AG04450 (cell line): Measurements from ENCODE around the gene BUB1. TPM values are rescaled to one million over a fixed set of nuclear protein-coding genes. Genes with fewer than 3 reads are reported as not detected.

Source experiments
- CTCF ChIA-PET: fragments of 300-600, 350-600 bp; formaldehyde crosslinking; extraction: SDS; loops from one replicate; lab custom pipeline; 2022; ENCODE audit warnings: antibody characterized with exemption, inconsistent platforms; lab: Charles Lee
- POLR2A ChIA-PET: fragments of 350-600 bp; formaldehyde crosslinking; extraction: SDS; loops from one replicate; lab custom pipeline; 2021; ENCODE audit warnings: antibody characterized with exemption, inconsistent platforms; lab: Yijun Ruan, JAX
- DNase-seq: peaks from one replicate; pipeline ENCODE4 v3.0.0-alpha.2; 2011; ENCODE audit warnings: low read depth, low spot score
- H3K27ac ChIP-seq: one replicate; pipeline ENCODE4 v1.5.1; 2012; ENCODE audit warnings: low read depth, low read length, control low read depth
- H3K27me3 ChIP-seq: one replicate; pipeline ENCODE4 v1.6.0; 2012; ENCODE audit warnings: low read length; ENCODE audit not compliant: control insufficient read depth, insufficient read depth
- H3K4me3 ChIP-seq: 2 replicates; pipeline ENCODE4 v1.5.1; 2011; ENCODE audit warnings: mild to moderate bottlenecking, low read depth, low read length, control low read depth
- H3K9me3 ChIP-seq: 2 replicates; pipeline ENCODE4 v1.5.1; 2012; ENCODE audit warnings: low read length; ENCODE audit not compliant: control insufficient read depth, insufficient read depth
- CTCF ChIP-seq: IDR thresholded peaks from 2 replicates; pipeline ENCODE4 v1.5.1; 2011; ENCODE audit warnings: low read depth, low read length, control low read depth, inconsistent platforms
- polyA minus RNA-seq: library from RNA; depleted of rRNA, polyadenylated mRNA; stranded (reverse); fragments of >200 nt; gene quantifications from 2 replicates; pipeline ENCODE4 v1.2.3, GENCODE V29; 2011; rRNA and poly(A)+ RNA removed
- polyA plus RNA-seq: library from polyadenylated mRNA; depleted of rRNA; stranded (reverse); fragments of >200 nt; gene quantifications from 2 replicates; pipeline ENCODE4 v1.2.3, GENCODE V29; 2011; rRNA removed

The BUB1 gene
- polyA plus RNA-seq: 9.1 and 14.1 TPM in 2 replicates
- polyA minus RNA-seq: 14.7 and 17.4 TPM in 2 replicates

- Histone ChIP-seq H3K27ac (peak within 1 kb of the TSS; percentile 84), H3K9me3 (no peaks in the 10 kb centered on the region; the same call in 1 of the 2 replicates), H3K4me3 (peak within 1 kb of the TSS; percentile 82), H3K27me3 (peaks cover 18% of the 10 kb centered on the region)
- no peak for TF ChIP-seq CTCF
- peak; percentile 89 for DNase-seq
- ChIA-PET CTCF (interaction anchor here (1.2 kb wide), 1 partner anchor 78 kb away, joined by 4 read pairs; no protein-coding TSS in a partner anchor), POLR2A (interaction anchor here (0.7 kb wide), 2 partner anchors 12 to 464 kb away, joined by 3 read pairs; no protein-coding TSS in a partner anchor)
These were observed at the start of gene BUB1 for GRCh38 chr2:110677530-110678456. BUB1 (minus strand) TSS chr2:110678063; CDS start chr2:110677995, 68 bp downstream.

- DNase-seq: no peak
- Histone ChIP-seq H3K4me3 (no peak overlapping the region), H3K27ac (no peak overlapping the region), H3K27me3 (peaks cover 41% of the 10 kb centered on the region), H3K9me3 (no peaks in the 10 kb centered on the region)
- ChIA-PET POLR2A (no interaction called here), CTCF (no interaction called here)
- TF ChIP-seq CTCF: no peak
These were observed 48.4 kb upstream of the BUB1 start for GRCh38 chr2:110726285-110726684.

- Histone ChIP-seq H3K27ac (no peak overlapping the region), H3K27me3 (peaks cover 37% of the 10 kb centered on the region), H3K9me3 (no peaks in the 10 kb centered on the region), H3K4me3 (no peak overlapping the region)
- ChIA-PET CTCF (no interaction called here), POLR2A (no interaction called here)
- no peak for DNase-seq
- TF ChIP-seq CTCF: no peak
These were observed 48.0 kb upstream of the BUB1 start for GRCh38 chr2:110725859-110726258.

GRCh38 chr2:110725370-110725769, 47.5 kb upstream of the BUB1 start:
- Histone ChIP-seq H3K4me3 (no peak overlapping the region), H3K27ac (no peak overlapping the region), H3K27me3 (peaks cover 35% of the 10 kb centered on the region), H3K9me3 (no peaks in the 10 kb centered on the region)
- POLR2A ChIA-PET: no interaction called here
- no peak for DNase-seq
- CTCF ChIA-PET: no interaction called here
- no peak for TF ChIP-seq CTCF

- no peak for TF ChIP-seq CTCF
- Histone ChIP-seq H3K27ac (no peak overlapping the region), H3K9me3 (no peaks in the 10 kb centered on the region), H3K4me3 (no peak overlapping the region), H3K27me3 (peaks cover 35% of the 10 kb centered on the region)
- CTCF ChIA-PET: no interaction called here
- POLR2A ChIA-PET: no interaction called here
- DNase-seq: no peak
These were observed 47.0 kb upstream of the BUB1 start for GRCh38 chr2:110724820-110725219.
